ENCODE data around the gene RALGDS.
"Not testable (repeated sequence)": the region's sequence is repeated elsewhere in the genome, so short reads cannot be mapped to it uniquely, and the experiment has no call there.

The RALGDS gene

GRCh38 chr9:133063500-133064231, 57.4 kb downstream of the RALGDS start:
- no peak for DNase-seq

DNA sequence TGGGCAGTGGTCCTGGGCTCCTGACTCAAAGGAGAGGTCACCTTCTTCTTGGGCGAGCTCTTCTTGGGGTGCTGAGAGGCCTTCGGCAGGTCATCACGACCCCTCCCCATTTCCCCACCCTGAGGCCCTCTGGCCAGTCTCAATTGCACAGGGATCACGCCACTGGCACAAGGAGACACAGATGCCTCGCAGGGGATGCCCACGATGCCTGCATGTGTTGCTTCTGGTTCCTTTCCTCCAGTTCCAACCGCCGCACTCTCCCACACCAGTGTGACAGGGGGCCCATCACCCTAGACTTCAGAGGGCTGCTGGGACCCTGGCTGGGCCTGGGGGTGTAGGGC, 57.9 kb downstream of the RALGDS start:
- no peak for DNase-seq

DNA sequence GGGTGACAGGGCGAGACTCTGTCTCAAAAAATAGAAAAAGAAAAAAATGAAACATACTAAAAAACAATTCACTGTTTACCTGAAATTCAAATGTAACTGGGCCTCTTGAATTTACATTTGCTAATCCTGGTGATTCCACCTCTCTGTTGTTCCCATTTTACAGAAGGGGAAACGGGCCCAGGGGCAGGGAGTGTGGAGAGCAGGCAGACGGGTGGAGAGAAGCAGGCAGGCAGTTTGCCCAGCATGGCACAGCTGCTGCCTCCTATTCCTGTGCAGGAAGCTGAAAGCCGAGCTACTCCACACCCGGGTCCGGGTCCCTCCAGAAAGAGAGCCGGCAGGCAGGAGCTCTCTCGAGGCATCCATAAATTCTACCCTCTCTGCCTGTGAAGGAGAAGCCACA, 58.5 kb downstream of the RALGDS start:
- not testable (repeated sequence) for DNase-seq

DNA sequence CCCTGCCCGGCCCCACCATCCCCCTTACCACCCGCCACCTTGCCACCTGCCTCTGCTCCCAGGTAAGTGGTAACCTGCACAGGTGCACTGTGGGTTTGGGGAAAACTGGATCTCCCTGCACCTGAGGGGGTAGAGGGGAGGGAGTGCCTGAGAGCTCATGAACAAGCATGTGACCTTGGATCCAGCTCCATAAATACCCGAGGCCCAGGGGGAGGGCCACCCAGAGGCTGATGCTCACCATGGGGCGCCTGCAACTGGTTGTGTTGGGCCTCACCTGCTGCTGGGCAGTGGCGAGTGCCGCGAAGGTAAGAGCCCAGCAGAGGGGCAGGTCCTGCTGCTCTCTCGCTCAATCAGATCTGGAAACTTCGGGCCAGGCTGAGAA, 59.3 kb downstream of the RALGDS start, which contains the start of gene CEL:
TSS of gene CEL (plus strand) at position 218 of the 382 bp plus-strand sequence. CDS start at position 240, 22 bp downstream.
- not testable (repeated sequence) for DNase-seq

DNA sequence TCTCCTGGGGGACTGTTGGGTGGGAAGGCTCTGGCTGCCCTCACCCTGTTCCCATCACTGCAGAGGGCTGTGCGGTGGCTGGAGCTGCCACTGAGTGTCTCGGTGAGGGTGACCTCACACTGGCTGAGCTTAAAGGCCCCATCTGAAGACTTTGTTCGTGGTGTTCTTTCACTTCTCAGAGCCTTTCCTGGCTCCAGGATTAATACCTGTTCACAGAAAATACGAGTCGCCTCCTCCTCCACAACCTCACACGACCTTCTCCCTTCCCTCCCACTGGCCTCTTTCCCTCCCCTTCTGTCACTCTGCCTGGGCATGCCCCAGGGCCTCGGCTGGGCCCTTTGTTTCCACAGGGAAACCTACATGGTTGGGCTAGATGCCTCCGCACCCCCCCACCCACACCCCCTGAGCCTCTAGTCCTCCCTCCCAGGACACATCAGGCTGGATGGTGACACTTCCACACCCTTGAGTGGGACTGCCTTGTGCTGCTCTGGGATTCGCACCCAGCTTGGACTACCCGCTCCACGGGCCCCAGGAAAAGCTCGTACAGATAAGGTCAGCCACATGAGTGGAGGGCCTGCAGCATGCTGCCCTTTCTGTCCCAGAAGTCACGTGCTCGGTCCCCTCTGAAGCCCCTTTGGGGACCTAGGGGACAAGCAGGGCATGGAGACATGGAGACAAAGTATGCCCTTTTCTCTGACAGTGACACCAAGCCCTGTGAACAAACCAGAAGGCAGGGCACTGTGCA, 59.8 kb downstream of the RALGDS start:
- DNase-seq: not testable (repeated sequence)

DNA sequence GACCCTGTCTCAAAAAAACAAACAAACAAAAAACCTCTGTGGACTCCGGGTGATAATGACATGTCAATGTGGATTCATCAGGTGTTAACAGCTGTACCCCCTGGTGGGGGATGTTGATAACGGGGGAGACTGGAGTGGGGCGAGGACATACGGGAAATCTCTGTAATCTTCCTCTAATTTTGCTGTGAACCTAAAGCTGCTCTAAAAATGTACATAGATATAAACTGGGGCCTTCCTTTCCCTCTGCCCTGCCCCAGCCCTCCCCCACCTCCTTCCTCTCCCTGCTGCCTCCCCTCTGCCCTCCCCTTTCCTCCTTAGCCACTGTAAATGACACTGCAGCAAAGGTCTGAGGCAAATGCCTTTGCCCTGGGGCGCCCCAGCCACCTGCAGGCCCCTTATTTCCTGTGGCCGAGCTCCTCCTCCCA, 60.6 kb downstream of the RALGDS start:
- DNase-seq: no peak

DNA sequence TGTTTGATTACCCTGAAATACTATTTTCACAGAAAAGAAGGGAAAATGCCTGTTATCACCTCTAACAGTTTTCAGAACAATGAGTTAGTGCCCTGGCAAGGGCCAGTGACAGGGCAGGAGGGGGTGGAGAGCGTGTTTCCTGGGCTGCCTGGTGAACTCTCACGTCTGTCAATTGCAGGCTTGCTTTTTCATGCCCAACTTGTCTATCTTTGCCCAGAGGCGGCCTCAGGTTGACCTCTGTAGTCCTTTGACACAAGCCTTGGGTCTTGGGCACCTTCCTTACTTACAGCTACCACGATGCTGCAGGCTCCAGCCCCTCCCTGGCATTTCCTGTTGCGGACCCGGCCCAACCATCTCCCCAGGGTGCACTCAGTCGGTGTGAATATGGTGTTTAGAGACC, 61.4 kb downstream of the RALGDS start:
- no peak for DNase-seq

DNA sequence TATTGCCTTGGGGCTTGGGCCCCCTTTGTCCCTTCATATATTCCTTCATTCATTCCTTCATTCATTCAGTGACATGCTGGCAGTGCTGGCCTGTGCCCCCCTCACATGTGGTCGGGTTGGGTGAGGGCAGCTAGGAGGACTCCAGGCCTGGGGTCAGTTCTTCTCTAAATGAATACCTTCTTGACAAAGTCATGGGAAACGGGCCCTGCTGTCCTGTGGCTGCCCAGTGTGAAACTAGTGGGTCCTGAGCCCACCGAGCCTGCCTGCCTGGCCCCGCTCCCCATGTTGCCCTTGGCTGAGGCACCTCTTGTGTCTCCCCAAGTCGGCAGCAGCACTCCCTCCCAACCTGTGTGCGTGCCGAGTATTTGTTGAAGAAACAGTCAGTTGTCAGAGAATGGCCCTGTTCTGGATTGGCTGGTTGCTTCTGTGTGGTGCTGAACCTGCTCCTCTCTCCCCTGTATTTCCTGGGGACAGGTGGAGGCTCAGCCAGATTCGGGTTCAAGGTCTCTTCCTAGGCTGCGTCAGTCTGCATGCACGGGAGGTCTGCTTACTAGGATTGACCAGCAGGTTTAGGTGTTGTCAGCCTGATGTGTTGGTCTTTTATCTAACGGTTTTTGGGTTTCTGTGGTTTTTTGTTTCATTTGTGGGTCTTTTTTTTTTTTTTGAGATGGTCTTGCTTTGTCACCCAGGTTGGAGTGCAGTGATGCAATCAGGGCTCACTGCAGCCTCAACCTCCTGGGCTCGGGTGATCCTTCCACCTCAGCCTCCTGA, 62.3 kb downstream of the RALGDS start:
- DNase-seq: no peak

GRCh38 chr9:133058071-133058470, 63.0 kb downstream of the RALGDS start:
- DNase-seq: no peak

GRCh38 chr9:133057553-133057952, 63.5 kb downstream of the RALGDS start:
- no peak for DNase-seq

GRCh38 chr9:133057006-133057405, 64.0 kb downstream of the RALGDS start:
- no peak for DNase-seq

DNA sequence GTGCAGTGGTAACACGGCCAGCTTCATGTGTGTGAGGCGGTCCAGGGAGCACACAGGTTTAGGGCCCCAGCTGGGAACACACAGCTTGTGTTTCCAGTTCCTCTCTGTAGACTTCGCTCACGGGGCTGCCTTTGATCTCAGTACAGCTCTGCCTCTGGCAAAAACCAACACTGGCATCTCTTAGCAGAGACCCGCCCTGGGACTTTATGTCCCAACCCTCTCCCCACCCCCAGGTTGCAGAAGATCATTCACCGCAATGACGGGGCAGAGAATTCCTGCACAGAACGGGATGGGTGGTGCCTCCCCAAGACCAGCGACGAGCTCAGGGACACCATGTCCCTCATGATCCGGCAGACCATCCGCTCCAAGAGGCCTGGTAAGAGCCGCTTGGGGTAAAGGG, 64.5 kb downstream of the RALGDS start:
- no peak for DNase-seq

DNA sequence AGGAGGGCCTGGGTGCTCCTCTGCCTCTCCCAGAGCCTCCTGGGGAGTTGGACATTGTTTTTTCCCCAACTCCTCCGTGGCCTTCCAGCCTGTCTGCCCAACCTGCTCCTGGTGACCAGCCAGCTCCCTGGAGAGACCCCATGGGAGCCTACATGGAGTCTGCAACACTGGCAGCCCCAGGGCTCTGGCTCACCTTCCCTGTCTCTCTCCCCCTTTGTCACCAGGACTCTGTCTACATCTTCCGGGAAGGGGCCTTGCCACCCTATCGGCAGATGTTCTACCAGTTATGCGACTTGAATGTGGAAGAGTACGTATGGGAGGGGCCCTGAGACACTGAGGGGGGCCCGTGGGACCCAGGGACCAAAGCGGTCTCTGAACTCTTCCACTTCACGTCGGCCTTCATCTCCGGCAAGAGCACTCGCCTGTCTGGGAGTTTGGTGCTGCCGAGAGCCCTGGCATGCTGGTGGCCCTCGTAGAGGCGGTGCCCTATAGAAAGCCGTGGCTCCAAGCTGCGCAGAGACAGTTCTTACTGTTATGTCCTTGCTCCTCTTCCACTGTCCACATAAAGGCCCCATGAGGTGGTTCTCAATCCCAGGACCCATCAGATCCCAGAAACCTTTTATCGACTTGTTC, 65.1 kb downstream of the RALGDS start:
- DNase-seq: no peak

GRCh38 chr9:133054966-133055365, 66.1 kb downstream of the RALGDS start:
- peak; percentile 80 for DNase-seq

GRCh38 chr9:133054194-133054890, 66.7 kb downstream of the RALGDS start:
- DNase-seq: no peak

DNA sequence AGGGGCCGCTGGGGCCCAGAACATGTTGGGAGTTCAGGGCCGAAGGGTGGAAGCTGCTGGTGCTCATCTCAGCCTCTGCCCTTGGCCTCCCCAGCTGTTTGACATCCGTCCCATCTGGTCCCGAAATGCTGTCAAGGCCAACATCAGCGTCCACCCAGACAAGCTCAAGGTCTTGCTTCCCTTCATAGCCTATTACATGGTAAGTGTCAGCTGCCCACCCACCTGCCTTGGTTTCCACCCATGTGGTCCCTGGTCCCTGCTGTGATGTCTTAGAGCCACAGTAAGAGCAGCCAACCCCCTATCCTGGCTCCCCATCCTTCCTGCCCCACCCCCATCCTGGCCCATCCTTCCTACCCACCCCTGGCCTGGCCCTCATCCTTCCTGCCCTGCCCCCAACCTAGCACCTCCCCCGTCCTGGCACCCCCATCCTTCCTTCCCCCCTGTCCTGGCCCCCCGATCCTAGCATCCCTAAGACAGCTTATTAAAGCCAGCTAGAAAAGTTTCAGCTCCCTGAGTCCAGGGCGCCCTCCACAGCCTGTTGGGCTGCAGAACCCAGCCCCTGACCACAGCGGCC, 69.0 kb downstream of the RALGDS start:
- DNase-seq: no peak

DNA sequence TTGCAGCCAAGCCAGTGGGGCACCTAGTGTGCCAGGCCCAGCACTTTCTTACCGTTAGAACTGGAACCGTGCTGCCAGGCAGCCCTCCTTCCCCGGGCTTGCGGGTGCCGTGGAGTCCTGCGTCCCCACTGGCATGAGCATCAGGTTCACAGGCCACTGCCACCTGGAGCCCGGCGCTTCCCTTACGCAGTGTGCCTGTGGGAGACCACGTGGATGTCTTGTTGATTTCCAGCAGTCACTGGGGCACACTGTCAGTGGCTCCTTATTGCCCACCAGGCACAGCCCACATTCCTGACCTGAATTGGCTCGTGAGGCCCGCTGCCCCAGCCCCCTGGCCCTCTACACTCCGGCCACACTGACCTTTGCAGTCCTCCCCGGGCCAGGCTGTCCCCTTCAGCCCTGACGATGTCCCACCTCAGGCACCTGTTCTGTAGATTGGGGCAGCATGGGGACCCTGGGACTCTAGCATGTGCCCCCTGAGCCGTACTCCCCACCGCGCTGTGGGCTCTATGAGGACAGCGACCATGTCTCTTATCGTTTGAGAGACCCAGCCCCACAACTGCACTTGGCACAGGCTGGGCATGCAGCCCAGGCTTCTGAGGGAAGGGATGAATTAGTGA, 69.6 kb downstream of the RALGDS start:
- no peak for DNase-seq

DNA sequence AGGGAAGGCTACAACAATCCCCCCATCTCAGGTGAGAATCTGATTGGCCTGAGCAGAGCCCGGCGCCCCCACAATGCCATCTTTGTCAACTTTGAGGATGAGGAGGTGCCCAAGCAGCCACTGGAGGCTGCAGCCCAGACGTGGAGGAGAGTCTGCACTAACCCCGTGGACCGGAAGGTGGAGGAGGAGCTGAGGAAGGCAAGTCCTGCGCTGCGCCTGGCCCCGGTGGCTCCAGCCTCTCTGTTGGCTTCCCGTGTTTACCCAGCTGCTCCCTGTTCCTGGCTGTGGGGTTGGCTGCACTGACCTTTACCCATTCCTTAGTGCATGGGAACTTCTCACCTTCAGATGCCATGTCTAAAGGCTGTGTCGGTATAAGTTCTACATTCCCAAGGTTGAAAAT, 70.3 kb downstream of the RALGDS start:
- no peak for DNase-seq

GRCh38 chr9:133050142-133050541, 70.9 kb downstream of the RALGDS start:
- DNase-seq: no peak

DNA sequence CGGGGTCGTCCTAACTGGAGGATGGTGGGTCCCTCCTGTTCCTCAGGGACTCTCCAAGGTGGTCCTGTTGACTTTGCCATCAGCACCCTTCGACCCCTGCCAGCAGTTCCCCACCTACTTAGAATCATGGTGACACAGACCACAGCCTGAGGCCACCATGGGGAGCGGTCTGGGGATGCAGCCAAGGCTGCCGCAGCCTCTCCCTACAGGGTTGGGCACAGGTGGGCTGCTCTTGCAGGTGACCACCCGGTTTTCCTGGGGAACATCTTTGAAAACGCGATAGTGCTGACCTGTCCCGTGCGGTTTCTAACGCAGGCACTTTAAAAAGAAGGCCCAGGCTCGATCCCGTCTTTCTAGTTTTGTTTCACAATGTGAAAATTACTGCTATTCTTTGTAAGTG, 72.0 kb downstream of the RALGDS start:
- DNase-seq: no peak

GRCh38 chr9:133048595-133048994, 72.4 kb downstream of the RALGDS start:
- no peak for DNase-seq
